Fibroblast of lung (primary cell): ENCODE data around the gene CEP72. TPM values are rescaled to one million over a fixed set of nuclear protein-coding genes. Genes with fewer than 3 reads are reported as not detected.

Experiments used
- DNase-seq, 2 donors: peaks; one replicate each; pipeline versions ENCODE4 v3.0.0 to v3.0.0-alpha.2; 2010; ENCODE audit warnings: low read depth in 2 of 2
- H2AFZ ChIP-seq: 2 replicates; pipeline ENCODE4 v1.5.1; 2012; ENCODE audit warnings: low read length, control low read depth, inconsistent platforms
- H3K27ac ChIP-seq: 2 replicates; pipeline ENCODE4 v1.5.1; 2011; ENCODE audit warnings: low read length, control low read depth; ENCODE audit not compliant: insufficient read depth
- H3K27me3 ChIP-seq: 2 replicates; pipeline ENCODE4 v1.5.1; 2011; ENCODE audit warnings: mild to moderate bottlenecking, low read length; ENCODE audit not compliant: control insufficient read depth, insufficient read depth
- H3K36me3 ChIP-seq: 2 replicates; pipeline ENCODE4 v1.5.1; 2011; ENCODE audit warnings: low read length; ENCODE audit not compliant: control insufficient read depth, insufficient read depth
- H3K4me1 ChIP-seq: 2 replicates; pipeline ENCODE4 v1.5.1; 2011; ENCODE audit warnings: low read length; ENCODE audit not compliant: control insufficient read depth, insufficient read depth; ENCODE audit errors: extremely low read depth
- H3K4me2 ChIP-seq: 2 replicates; pipeline ENCODE4 v1.5.1; 2011; ENCODE audit warnings: low read length, control low read depth; ENCODE audit not compliant: insufficient read depth; ENCODE audit errors: extremely low read depth
- H3K4me3 ChIP-seq, 4 experiments: fragments of 200-600 bp in 1 of 4; sonication (generic) in 1 of 4; replicated peaks in 1 of 4; 2 replicates each; pipeline ENCODE4 v1.5.1; 2011 to 2016; ENCODE audit warnings: low read length in 4 of 4, low read depth in 3 of 4, mild to moderate bottlenecking in 3 of 4, control low read depth in 2 of 4, inconsistent platforms in 1 of 4, mixed read lengths in 1 of 4; ENCODE audit not compliant: insufficient read depth in 1 of 4; ENCODE audit errors: control extremely low read depth in 1 of 4
- H3K79me2 ChIP-seq: 2 replicates; pipeline ENCODE4 v1.5.1; 2012; ENCODE audit warnings: mild to moderate bottlenecking, low read length, inconsistent platforms; ENCODE audit not compliant: control insufficient read depth, insufficient read depth
- H3K9ac ChIP-seq: 2 replicates; pipeline ENCODE4 v1.5.1; 2011; ENCODE audit warnings: mild to moderate bottlenecking, low read length, control low read depth; ENCODE audit not compliant: insufficient read depth
- H3K9me3 ChIP-seq: 2 replicates; pipeline ENCODE4 v1.5.1; 2012; ENCODE audit warnings: low read depth, low read length; ENCODE audit not compliant: control insufficient read depth, insufficient read depth
- H4K20me1 ChIP-seq: 2 replicates; pipeline ENCODE4 v1.5.1; 2011; ENCODE audit warnings: low read length; ENCODE audit not compliant: control insufficient read depth, insufficient read depth; ENCODE audit errors: extremely low read depth
- CTCF ChIP-seq, 2 donors: IDR thresholded peaks in 1 of 2; conservative IDR thresholded peaks in 1 of 2; 1 replicate in 1 of 2; 2 replicates in 1 of 2; pipeline ENCODE4 v1.5.1; 2011 to 2012; ENCODE audit warnings: low read length in 2 of 2, control low read depth in 1 of 2, inconsistent platforms in 1 of 2, low read depth in 1 of 2, mild to moderate bottlenecking in 1 of 2
- EZH2 ChIP-seq: IDR thresholded peaks from 2 replicates; pipeline ENCODE4 v1.5.1; 2012; ENCODE audit warnings: low read length, control low read depth, mild to moderate bottlenecking; ENCODE audit errors: missing control alignments
- polyA plus RNA-seq, 2 donors: library from polyadenylated mRNA; depleted of rRNA in 1 of 2; stranded (reverse) in 1 of 2; unstranded in 1 of 2; fragments of >200 nt; gene quantifications; 2 replicates each; pipeline ENCODE4 v1.2.1, GENCODE V29; 2011 to 2012; ENCODE audit warnings: missing spikeins in 1 of 2
- total RNA-seq: library from RNA; depleted of rRNA; stranded (reverse); fragments of >200 nt; gene quantifications from 2 replicates; pipeline ENCODE4 v1.2.1, GENCODE V29; 2014

The CEP72 gene
- total and polyA plus RNA-seq, 2 donors (not counting 1 experiment from before 2014, with no cell fraction given), result 0.92 to 2.5 TPM

GRCh38 chr5:645421-645820 lies 33.3 kb downstream of the CEP72 start:
- DNase-seq, result no peak
- TF ChIP-seq EZH2 (no peak), CTCF (conservative IDR thresholded peaks at IDR 0.05 in 1 of 2, IDR thresholded peaks at IDR 0.05 in 1 of 2; ENCODE audit: low read depth in 1 of 2, low read length in 2 of 2) (no peak)
- no peaks in the 10 kb centered on the region for H3K9me3 ChIP-seq
- no peak overlapping the region for H3K9ac ChIP-seq
- no peaks in the 10 kb centered on the region for H3K4me1 ChIP-seq
- no peak overlapping the region for H3K4me3 ChIP-seq
- H3K27ac ChIP-seq, result no peak overlapping the region
- H3K4me2 ChIP-seq, result no peak overlapping the region
- no peaks in the 10 kb centered on the region for H3K79me2 ChIP-seq
- no peaks in the 10 kb centered on the region for H3K27me3 ChIP-seq
- H2AFZ ChIP-seq, result no peak overlapping the region
- H4K20me1 ChIP-seq, result no peaks in the 10 kb centered on the region
- peaks cover 15% of the 10 kb centered on the region for H3K36me3 ChIP-seq

GRCh38 chr5:646396-647201 lies 34.5 kb downstream of the CEP72 start:
- TF ChIP-seq CTCF (conservative IDR thresholded peaks at IDR 0.05 in 1 of 2, IDR thresholded peaks at IDR 0.05 in 1 of 2; ENCODE audit: low read depth in 1 of 2, low read length in 2 of 2) (no peak), EZH2 (no peak)
- H3K27me3 ChIP-seq, result no peaks in the 10 kb centered on the region
- H3K9me3 ChIP-seq, result no peaks in the 10 kb centered on the region
- no peaks in the 10 kb centered on the region for H3K4me1 ChIP-seq
- peaks cover 13% of the 10 kb centered on the region for H3K36me3 ChIP-seq
- no peak overlapping the region for H2AFZ ChIP-seq
- DNase-seq, result peak in 1 of 2 donors; percentile 12
- H3K9ac ChIP-seq, result no peak overlapping the region
- H3K79me2 ChIP-seq, result no peaks in the 10 kb centered on the region
- no peak overlapping the region for H3K27ac ChIP-seq
- H4K20me1 ChIP-seq, result no peaks in the 10 kb centered on the region
- H3K4me3 ChIP-seq, result no peak overlapping the region
- H3K4me2 ChIP-seq, result no peak overlapping the region

GRCh38 chr5:647311-647710 lies 35.2 kb downstream of the CEP72 start:
- H3K36me3 ChIP-seq, result peaks cover 13% of the 10 kb centered on the region

More at GRCh38 chr5:647311-647710, 35.2 kb downstream of the CEP72 start:
- Histone ChIP-seq H2AFZ (no peak overlapping the region), H3K79me2 (no peaks in the 10 kb centered on the region), H3K27me3 (no peaks in the 10 kb centered on the region), H3K4me3 (no peak overlapping the region), H3K9ac (no peak overlapping the region), H3K9me3 (no peaks in the 10 kb centered on the region), H3K27ac (no peak overlapping the region), H3K4me2 (no peak overlapping the region), H4K20me1 (no peaks in the 10 kb centered on the region), H3K4me1 (no peaks in the 10 kb centered on the region)
- TF ChIP-seq EZH2, result no peak
- DNase-seq, result no peak
